Astrocyte of the spinal cord (primary cell): ENCODE data around the gene CEP83.
A peak's percentile ranks its signal among the peaks of the same experiment; 100 is the strongest.
"Not testable (repeated sequence)": the region's sequence is repeated elsewhere in the genome, so short reads cannot be mapped to it uniquely, and the experiment has no call there.

Experiments
- DNase-seq: peaks from one replicate; pipeline ENCODE4 v3.0.0; 2011; ENCODE audit warnings: low read depth, low spot score
- H3K4me3 ChIP-seq: 2 replicates; pipeline ENCODE4 v1.5.1; 2011; ENCODE audit warnings: low read depth, mild to moderate bottlenecking, low read length, moderate library complexity
- in situ Hi-C: cut with HindIII; loops from 2 replicates; pipeline ENCODE4 v1.10.0; 2017; ENCODE audit warnings: low sequenced_read_pairs
- TF ChIP-seq, protein P1 (sequence below): IDR thresholded peaks from 2 replicates; pipeline ENCODE4 v1.5.1; 2012; ENCODE audit warnings: low read depth, mild to moderate bottlenecking, low read length, inconsistent platforms

Gene CEP83

DNA sequence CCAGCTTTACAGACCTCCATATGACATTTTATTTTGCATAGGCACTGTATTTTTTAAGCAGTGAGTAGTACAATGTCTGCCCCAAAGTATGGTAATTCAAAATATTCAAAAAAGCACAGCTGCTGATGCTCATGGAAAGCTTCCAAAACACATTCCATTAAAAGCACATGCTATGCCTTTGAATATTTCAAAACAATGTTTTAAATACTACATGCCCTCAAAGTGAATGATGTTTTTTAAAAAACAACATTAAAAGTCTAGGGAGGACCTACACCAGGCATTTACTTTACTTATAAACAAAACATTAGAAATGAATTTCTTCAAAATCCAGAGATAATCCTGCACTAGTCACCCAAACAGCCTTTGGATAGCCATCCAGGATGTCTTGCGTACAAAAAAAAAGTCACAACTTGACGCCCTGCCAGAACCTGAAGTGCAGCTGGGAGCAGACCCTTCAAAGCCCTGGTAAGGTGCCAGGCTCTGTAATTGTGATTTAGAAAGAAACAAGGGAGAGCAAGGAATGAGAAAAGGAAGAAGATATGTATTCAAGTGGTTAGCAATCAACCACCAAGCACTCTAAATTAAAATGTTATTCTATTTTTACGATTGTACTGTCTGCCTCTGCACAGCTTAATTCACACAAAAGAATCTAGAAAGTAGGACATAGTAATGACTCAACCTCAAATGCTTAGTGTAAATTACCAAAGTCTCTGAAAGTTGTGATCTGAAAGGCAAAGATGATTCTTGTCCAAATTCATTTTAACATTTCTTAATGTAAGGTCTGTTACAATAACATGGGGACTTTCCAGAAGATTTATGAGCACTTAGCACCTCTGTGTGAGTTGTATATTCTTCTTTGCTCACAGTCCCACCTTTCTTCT is 31.9 kb downstream of the CEP83 start:
- H3K4me3 ChIP-seq: no peak overlapping the region
- in situ Hi-C loops: no loop called here
- peak; percentile 89 for DNase-seq
- TF ChIP-seq, protein P1, sequence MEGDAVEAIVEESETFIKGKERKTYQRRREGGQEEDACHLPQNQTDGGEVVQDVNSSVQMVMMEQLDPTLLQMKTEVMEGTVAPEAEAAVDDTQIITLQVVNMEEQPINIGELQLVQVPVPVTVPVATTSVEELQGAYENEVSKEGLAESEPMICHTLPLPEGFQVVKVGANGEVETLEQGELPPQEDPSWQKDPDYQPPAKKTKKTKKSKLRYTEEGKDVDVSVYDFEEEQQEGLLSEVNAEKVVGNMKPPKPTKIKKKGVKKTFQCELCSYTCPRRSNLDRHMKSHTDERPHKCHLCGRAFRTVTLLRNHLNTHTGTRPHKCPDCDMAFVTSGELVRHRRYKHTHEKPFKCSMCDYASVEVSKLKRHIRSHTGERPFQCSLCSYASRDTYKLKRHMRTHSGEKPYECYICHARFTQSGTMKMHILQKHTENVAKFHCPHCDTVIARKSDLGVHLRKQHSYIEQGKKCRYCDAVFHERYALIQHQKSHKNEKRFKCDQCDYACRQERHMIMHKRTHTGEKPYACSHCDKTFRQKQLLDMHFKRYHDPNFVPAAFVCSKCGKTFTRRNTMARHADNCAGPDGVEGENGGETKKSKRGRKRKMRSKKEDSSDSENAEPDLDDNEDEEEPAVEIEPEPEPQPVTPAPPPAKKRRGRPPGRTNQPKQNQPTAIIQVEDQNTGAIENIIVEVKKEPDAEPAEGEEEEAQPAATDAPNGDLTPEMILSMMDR: no peak

DNA sequence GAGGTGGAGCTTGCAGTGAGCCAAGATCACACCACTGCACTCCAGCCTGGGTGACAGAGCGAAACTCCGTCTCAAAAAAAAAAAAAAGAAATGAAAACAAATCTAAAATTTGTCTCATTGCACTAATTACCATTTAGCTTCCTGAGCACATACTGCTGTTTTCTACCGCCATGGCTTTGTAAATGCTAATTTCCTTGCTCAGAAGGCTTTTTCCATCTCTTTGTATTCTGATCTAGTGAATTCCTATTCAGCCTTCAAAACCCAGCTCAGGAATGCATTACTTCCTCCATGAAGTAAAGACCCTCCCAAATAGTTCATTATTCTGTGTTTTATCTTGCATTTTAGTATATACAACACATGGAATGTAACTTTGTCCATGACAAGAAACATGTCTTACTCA is 33.6 kb downstream of the CEP83 start:
- in situ Hi-C loops: no loop called here
- TF ChIP-seq, protein P1: no peak
- no peak for DNase-seq
- no peak overlapping the region for H3K4me3 ChIP-seq

DNA sequence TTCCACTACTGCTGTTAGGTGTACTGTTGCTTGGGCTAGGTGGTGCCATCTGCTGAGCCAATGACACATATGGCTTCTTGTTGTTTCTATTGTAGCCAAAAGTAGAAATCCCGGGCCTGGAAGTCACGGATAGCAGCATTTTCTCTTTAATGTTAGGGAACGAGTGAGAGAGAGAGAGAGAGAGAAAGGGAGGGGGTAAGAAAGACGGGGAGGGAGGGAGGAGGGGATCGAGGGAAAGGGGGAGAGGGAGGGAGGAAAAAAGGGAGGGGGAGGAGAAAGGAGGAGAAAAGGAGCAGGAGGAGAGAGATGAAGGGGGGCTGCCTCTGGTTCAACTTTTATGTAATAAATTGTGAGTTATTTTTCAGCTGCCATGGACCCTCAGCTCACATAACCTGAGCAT is 34.8 kb downstream of the CEP83 start:
- in situ Hi-C loops: not testable (repeated sequence)
- peak overlapping the region; percentile 37 for H3K4me3 ChIP-seq
- DNase-seq: peak; percentile 34

DNA sequence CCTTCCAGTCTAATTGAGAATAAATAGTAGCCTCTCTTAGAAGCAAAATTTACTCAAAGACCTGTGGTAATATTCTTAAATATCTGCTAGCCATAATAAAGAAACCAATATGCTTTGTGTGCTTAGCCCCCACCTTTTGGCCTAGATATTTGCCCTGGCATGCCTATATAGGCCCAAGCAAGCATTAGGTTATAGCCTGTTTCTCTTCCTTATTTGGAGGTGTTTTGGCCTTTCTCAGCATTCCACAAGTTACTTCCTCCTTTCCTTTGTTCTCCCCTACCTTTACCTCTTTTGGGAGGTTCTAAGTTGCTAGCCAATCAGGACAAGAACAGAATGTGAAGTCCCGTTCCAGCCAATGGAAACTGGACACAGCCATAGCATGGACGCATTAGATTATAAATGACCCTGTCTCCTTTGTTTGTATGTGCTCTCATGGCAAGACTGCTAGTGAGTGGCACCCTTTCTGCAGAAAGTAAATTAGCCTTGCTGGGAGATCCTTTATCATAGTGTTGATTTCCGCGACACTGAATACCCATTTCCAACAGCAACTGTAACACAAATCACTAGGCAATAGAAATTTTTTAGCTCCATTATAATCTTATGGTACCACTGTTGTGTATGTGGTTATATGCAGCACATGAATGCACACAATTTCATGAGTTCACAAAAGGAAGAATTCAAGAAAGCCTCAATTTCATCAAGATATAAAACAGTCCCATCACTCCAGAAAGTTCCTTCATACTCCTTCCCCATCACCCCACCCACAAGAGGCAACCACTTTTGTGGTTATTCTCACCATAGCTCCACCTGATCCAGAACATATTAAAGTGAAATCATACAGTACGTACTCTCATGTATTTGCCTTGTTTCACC is 37.6 kb downstream of the CEP83 start:
- TF ChIP-seq, protein P1: no peak
- in situ Hi-C loops: no loop called here

DNA sequence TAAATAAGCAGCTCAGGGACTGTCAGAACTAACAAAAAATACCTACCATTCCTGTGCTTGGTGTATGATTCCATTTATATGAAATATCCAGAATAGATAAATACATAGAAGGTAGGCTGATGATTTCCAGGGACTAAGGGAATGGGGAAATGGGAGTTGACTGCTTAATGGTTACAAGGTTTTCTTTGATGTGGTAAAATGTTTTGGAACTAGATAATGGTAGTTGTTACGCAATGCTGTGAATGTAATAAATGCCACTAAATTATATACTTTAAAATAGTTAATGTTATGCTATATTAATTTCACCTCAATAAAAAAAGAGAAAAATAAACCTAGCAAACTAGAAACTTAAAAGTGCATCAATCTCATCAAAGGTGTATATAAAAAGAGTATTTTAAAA is 41.1 kb downstream of the CEP83 start:
- H3K4me3 ChIP-seq: no peak overlapping the region
- TF ChIP-seq, protein P1: no peak
- in situ Hi-C loops: no loop called here
- no peak for DNase-seq

More for the DNA sequence above, 37.6 kb downstream of the CEP83 start:
- H3K4me3 ChIP-seq: no peak overlapping the region
- DNase-seq: no peak

DNA sequence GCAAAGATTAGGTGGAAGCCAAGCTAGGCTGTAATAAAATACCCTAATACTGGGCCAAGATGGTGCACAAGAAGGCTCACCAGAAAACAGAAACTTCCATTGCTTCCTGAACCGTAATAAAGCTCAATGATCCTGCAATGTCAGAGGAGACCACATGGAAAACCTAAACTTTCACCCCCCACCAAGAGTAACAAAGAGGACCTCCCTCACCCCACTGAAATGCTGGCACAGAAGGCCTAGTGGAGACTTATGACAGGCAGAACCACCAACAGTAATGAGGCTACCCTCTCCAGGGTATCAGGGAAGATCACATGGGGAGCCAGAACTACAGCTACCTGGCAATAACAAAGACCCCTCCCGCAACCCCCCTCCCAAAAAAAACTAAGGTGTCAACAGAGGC is 43.1 kb downstream of the CEP83 start:
- no peak overlapping the region for H3K4me3 ChIP-seq
- no peak for DNase-seq
- TF ChIP-seq, protein P1: no peak
- in situ Hi-C loops: no loop called here

DNA sequence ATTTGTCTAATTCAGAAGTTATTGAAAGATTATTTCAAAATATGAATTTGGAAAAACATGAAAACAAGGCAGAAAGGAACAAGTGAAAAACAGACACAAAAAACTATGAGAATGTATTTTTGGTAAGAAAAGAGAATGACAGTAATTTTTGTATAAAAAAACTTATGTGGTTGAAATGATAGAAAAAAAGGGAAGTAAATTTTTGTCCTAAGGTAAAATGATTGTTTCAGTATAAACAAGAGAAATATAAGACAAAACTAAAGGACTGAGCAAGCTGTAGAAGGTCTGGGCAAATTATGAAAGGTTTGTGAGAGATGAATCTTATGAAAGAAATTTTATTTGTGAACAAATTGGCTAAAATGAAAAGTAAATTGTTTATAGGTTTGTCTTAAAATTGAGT is 44.6 kb downstream of the CEP83 start:
- in situ Hi-C loops: no loop called here
- TF ChIP-seq, protein P1: no peak
- DNase-seq: no peak
- no peak overlapping the region for H3K4me3 ChIP-seq
